Stimulated activated CD4-positive, alpha-beta T cell treated with anti-CD3 and anti-CD28 coated beads, Interleukin-4, amount 100 ng/mL, for 1 hour (primary cell): ENCODE data around the gene KRT81.
"Not testable (repeated sequence)": the region's sequence is repeated elsewhere in the genome, so short reads cannot be mapped to it uniquely, and the experiment has no call there.

Source experiments
- DNase-seq: peaks from one replicate; pipeline ENCODE4 v3.0.0-alpha.2; 2020

Gene KRT81

DNA sequence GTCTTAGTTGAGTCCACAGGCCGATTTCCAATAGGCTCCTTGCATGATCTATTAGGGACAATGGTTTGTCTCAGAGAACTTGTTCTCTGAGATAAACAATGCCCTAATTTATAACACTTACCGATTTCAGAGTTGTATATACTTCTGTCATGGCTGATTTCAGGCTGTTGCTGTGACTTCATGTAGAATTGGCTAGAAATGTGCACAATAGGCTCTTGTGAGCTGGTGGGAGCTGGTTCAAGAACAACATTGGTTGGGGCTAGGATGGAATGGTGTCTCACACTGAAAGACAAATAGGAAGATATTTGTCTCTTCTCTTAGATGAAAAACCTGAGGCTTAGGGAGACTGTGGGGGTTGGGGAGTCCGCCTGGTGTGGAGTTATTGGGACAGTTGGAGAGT lies 23.6 kb downstream of the KRT81 start:
- no peak for DNase-seq

- DNase-seq: no peak
Observed at GRCh38 chr12:52267266-52267665, 24.1 kb downstream of the KRT81 start.

GRCh38 chr12:52266514-52266913 lies 24.8 kb downstream of the KRT81 start:
- DNase-seq: no peak

DNA sequence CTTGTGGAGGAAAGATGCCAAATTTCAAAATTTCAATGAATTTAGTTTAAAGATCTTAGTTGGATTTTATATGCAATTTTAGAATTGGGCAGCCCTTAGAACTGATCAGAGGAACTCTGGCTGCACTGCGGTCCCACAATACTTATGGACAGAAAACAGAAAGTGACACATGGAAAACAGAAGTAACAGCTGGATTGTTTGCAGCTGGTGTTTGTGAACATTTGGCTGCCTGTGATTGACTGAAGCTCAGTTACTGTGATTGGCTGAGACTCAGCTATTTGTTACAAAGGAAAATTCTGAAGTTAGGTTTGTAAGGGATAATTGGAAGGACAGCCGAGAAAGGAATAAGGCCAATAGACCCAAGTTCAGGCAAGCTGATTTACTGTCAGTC lies 26.9 kb downstream of the KRT81 start:
- DNase-seq: no peak

GRCh38 chr12:52263761-52264434 lies 27.4 kb downstream of the KRT81 start:
- no peak for DNase-seq

- no peak for DNase-seq
Observed at GRCh38 chr12:52262286-52262685, 29.0 kb downstream of the KRT81 start.

GRCh38 chr12:52261208-52261484 lies 30.2 kb downstream of the KRT81 start:
- DNase-seq: no peak

DNA sequence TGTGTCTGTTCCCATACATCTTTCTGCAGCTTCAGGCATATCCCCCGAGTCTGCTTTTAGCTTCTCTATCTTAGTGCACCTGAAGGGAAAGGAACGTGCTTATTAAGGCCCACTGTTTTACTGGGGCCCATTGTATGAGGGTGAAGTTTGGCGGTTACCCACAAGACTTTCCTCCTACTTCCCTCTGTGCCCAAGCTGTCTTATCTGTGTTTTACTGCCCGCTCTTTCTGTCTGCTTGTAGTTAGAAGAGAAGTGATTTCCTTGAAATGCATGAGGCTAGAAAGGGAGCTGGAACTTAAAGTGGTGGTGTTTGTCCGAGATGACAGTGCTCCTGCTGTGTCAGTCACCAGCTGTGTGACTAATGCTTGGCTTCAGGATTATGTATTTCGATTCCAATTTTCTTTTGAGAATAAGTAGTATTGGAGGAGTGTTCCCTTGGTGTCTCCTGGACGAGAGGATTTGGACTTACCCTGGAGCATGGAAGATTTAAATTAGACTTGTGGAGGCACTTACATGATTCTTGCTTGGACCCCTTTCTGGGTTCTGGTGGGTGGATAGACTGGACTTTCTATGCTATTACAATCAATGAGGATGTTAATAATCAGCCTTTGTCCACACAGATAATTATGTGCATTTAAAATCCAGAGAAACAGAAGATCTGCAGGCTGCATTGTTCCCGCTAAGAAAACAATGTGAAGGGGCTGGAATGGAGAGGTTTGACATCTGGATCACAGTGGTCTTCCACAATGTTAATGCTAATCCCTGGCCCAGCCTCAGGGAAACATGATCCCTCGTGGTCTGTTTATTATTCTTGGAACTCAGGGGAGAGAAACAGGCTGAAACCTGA lies 30.8 kb downstream of the KRT81 start:
- no peak for DNase-seq

DNA sequence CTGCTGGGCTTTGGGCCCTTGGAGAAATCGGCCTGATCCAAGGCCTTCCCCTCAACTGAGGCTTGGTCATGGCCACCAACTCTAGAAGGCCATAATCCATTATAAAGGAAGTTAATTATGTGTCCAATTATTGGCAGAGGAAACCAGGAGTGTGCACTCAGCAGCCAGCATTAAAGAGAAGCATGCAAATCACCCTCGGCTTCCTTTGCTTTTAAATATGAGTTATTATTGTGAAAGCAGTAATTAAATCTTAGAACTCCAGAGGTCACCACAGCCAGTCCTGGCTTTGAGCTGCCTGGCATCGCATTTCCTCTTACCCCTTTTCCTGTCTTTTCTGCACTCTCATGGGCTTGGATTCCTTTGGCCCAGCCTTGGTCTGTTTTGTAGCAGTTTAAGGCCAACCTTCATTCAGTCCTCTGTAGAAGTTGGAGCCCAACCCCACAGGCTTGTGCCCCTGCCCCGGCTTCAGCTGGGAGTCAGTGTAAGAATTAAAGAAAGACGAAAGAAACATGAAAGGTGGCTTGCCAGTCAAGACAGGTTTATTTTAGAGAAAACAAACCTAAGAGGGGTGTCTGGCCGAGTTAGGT lies 31.6 kb downstream of the KRT81 start:
- no peak for DNase-seq

- no peak for DNase-seq
Observed at GRCh38 chr12:52258335-52258901, 32.9 kb downstream of the KRT81 start.

GRCh38 chr12:52257922-52258321 lies 33.4 kb downstream of the KRT81 start:
- not testable (repeated sequence) for DNase-seq

DNA sequence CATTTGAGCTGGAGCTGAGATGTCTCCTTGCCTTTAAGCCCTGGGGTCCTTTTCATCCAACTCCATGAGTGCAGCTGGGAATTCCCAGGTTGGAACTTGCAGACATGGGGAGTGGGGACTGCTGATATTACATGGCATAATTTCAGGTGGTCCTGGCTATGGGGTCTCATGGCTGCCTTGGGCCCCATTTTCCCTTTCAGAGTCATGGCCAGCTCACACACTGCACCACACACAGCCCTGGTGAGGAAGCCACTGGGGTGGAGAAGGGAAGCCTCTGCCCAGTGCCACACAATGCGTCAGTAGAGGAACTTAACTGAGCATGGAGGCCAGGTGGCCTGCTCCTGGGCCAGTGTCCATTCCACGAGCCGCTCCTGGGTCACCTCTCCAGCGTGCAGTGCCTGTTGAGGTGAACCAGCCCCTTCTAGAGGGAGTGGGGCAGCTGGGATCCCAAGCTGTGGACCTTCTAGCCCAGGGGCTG lies 34.2 kb downstream of the KRT81 start:
- DNase-seq: no peak

DNA sequence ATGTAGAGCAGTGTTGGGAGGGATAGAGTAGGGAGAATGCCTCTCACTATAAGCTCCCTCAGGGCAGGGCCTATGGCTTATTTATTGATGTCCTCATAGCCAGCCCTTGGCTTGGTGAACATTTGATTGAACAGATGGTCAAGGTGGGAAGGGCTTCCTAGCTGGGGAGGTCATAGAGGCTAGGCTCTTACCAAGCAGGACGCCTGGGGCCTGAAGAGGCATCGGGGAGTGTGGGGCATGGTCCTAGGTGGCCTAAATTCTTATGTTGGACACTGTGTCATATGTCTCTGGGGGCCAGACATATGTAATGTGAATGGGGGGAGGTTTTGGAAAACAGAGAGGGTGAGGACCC lies 34.8 kb downstream of the KRT81 start:
- no peak for DNase-seq

GRCh38 chr12:52255926-52256583 lies 35.3 kb downstream of the KRT81 start:
- no peak for DNase-seq

- no peak for DNase-seq
Observed at GRCh38 chr12:52254965-52255751, 36.2 kb downstream of the KRT81 start.

GRCh38 chr12:52254180-52254964 lies 37.0 kb downstream of the KRT81 start:
- DNase-seq: no peak

- DNase-seq: no peak
Observed at GRCh38 chr12:52253391-52254179, 37.7 kb downstream of the KRT81 start.

DNA sequence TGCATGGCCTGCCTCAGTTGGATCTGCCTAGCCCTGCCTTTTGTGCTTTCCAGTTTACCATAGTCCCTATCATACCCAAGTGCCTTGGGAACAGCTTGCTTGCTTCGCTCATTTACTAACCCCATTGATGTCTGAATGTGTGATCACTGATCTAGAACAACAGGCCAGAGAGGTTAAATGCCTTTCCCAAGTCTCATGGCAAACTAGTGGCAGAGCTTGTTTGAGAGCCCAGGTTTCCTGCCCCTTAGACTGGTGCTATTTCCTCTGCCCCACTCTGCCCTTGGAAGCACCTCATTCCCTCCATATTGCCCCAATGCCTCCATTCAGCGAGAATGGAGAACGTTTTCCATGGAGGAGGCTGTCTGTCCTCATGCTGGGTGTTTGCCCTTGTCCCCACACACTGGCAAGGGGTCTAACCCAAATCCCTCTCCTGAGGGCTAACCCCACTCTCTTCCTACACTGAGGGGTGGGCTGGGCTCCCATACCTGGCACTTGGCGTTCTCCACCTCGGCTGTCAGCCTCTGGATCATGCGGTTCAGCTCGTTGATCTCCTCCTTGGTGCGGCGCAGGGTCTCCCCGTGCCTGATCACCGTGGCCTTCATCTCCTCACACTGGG lies 38.5 kb downstream of the KRT81 start:
- DNase-seq: no peak

DNA sequence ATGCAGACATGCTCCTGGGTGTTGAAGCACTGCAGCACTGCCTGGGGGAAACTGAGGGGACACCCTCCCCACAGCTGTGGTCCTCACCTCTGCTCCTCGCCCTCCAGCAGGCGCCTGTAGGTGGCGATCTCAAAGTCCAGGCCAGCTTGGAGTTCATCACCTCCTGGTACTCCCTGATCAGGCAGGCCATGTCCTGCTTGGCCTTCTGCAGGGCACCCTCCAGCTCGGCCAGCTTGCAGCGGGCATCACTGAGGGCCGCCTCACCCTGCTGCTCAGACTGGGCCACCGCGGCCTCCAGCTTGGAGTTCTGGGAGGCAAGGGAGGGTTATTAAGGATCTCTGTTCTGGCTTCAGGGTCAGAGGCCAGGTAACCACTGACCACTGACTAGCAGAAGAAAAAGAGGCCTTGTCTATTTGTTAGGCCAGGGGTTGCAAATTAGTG lies 39.1 kb downstream of the KRT81 start:
- DNase-seq: not testable (repeated sequence)

DNA sequence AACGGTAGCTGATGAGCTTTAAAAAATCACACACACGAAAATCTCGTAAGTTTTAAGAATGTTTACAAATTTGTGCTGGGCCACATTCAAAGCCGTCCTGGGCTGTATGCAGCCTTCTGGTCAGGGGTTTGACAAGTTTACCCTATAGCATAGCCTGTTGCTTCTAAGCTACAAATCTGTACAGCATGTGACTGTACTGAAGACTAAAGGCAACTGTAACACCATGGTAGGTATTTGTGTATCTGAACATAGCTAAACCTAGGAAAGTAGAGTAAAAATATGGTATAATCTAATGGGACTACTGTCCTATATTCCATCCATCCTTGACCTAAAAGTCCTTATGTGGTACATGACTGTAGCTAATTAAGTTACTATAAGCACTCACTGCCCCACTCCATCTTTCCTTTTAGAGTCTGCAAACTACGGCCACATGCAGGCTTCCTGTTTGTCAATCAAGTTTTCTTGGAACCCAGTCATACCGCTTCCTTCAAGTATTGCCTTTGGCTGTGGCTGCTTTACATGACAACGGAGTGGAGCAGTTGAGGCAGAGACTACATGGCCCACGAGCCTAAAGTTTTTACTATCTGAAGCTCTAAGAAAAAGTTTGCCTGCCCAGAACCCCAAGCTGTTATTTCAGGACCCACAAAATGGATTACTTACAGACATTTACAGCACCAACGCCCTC lies 39.8 kb downstream of the KRT81 start:
- no peak for DNase-seq
